Measurements from ENCODE around the gene THTPA.

Gene THTPA

DNA sequence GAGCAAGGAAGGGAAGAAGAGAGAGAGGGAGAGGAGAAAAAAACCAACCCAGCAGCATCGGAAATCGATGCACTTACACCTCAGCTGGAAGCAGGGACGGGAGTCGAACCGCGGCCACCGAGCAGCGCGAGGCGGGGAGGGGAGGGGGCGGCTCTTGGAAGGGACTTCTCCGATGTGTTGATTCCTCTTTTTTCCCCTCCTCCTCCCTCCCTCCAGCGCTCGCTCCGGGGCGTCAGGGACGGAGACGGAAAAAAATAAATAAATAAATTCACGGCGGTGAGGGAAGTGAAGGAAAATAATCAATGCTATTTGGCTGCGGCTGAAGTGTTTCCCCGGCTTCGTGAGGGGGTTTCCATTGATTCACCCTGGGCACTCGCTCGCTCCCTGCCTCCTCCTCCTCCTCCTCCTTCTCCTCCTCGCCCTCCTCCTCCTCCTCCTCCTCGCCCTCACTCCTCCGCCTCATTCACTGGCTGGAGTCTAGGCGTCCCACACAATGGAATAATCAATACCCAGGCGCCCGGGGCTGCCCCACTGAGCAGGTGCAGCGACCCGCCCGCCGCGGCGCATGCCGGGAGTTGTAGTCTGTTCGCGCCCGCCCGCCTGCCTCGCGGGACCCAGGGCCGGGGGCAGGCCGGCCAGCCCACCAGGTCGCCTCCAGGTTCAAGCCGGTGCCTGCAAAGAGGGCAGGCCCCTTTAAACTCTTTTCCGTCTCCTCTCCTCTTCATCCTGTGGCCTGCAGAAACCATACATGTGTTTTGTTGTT lies 4.6 kb upstream of the THTPA start, which contains the start of gene ZFHX2:
ZFHX2 (minus strand) TSS at position 500 of the 763 bp plus-strand sequence. CDS start 16,440 bp downstream, outside the sequence.
- FAIRE-seq = no peak

DNA sequence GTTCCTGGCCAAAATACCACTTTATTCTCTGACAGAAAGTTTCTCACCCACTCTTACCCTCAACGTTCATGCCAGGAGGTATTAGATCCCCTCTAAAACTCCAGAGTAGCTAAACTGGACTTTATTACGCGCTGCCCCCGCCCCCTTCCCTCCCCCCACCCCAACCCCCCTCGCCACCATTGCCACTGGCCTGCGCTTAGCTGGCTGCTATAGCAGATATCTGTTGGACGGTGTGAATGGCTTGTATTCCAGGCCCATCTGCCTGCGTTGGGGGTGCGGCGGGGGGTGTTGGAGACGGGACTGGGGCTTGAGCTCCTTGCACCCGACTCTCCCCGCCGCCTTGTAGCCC lies 564 bp upstream of the THTPA start:
- FAIRE-seq = no peak

DNA sequence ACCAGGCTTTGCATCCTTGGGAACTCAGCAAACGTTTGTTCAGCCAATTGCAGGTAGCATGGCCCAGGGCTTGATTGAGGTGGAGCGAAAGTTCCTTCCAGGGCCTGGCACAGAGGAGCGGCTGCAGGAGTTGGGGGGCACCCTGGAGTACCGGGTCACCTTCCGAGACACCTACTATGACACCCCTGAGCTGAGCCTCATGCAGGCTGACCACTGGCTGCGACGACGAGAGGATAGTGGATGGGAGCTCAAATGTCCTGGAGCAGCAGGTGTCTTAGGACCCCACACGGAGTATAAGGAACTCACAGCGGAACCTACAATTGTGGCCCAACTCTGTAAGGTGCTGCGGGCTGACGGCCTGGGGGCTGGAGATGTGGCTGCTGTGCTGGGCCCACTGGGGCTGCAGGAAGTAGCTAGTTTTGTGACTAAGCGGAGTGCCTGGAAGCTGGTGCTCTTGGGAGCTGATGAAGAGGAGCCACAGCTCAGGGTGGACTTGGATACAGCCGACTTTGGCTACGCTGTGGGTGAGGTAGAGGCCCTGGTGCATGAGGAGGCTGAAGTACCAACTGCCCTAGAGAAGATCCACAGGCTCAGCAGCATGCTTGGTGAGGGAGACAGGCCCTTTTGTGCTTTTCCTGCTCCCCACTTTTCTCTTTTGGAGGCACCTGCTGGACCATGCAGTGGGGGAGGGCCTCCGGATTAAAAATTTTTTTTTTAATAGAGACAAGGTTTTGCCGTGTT lies 799 bp downstream of the THTPA start:
- no peak for FAIRE-seq

DNA sequence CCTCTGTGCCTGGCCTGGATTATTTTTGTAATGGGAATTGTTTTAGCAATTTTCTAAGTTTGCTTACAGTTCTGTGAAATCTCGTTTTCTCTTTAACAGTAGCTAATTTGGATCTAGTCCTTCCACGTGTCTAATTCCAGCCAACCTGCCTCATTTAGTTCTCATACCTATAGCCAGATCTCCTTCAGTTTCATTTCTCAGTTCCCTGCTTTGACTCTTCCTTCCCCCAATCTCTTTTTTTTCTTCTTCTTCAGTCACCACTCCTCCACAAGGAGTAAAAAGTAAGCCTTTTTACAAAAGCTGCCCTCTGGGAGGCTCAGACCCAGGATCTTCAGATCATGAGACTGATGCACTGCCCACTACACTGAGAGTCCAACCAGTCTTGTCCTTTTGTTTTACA lies 1.4 kb downstream of the THTPA start:
- FAIRE-seq = no peak

DNA sequence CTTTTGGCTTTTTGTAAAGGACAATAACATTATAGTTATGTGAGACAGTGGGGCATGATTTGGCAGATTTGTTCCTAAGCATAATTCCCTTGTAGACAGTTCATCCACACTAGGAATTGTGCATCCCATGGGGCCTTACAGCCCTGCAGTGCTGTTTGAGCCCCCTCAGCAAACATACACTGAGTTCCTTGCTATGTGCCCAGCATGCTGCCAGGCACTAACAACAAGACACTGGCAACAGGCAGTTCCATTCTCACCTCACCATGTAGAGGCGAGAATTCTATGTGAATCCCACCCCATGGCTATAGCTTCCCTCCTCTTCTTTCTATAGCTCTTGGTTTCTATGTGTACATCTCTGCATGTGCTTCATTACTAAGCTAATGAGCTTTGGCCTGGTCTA lies 1.9 kb downstream of the THTPA start:
- FAIRE-seq = no peak

DNA sequence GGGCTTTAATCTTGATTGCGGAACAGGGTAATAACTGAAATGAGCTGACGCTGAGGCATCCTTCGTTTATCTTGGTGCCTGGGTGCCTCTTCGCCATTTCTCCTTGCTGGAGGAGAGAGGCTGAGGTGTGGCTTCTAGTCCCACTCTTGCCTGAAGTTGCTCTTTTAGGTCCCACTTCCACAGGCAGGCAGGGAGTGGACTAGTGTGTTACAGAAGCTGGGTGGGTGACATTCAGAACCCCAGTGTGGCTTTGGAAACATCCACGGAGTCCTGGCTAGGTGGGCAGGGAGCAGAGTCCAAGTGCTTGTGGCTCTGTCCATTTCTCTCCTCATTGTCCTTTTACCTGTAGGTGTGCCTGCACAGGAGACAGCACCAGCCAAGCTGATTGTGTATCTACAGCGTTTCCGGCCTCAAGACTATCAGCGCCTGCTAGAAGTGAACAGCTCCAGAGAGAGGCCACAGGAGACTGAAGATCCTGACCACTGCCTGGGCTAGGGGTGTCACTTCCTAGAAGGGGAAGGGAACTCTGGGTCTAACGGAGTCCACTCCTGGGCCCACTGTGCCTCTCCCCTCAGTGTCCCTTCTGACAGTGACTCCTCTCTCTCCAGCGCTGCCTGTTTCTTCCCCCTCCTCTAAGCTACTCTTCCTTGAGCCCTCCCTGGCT lies 2.4 kb downstream of the THTPA start:
- no peak for FAIRE-seq

DNA sequence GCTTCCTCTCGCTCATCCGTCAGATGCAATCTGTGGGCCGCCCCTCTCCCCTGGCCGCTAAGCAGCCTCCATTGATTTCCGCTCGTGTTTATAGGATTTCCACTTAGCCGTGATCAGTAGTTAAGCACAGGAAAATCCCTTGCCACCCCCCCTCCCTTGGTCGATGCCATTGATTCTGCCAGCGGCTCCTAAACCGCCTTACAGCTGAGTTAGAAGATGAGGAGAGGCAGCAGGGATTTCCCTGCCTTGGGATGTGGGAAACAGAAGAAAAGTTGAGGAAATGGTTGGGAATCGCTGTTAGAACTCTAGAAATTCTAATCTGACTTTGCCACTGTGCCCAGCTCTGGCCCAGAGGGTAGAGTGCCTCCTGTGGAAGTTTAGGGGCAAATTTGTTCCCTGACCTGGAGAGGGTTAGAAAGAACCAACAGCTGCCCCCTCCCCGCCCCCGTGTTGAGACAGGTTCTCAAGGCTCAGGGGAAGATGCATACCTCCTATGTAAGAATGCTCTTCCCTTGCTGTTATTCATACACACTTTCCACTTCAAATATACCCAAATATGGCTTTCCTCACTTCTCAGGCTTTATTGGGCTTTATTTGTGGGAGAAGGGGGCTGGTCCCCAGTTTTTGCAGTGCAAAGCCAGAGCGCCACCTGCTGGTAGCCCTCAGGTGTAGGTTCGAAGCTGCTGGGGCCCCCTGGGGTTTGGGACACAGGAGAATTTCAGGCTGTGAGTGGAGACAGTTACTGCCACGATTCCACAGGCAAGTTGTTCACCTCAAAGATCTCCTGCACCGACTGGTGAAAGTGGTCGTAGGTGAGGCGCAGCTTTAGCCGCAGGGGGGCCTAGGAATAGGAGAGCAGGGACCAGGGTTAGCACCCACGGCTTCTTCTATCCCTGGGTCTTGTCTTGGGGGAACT lies 3.2 kb downstream of the THTPA start:
- no peak for FAIRE-seq

DNA sequence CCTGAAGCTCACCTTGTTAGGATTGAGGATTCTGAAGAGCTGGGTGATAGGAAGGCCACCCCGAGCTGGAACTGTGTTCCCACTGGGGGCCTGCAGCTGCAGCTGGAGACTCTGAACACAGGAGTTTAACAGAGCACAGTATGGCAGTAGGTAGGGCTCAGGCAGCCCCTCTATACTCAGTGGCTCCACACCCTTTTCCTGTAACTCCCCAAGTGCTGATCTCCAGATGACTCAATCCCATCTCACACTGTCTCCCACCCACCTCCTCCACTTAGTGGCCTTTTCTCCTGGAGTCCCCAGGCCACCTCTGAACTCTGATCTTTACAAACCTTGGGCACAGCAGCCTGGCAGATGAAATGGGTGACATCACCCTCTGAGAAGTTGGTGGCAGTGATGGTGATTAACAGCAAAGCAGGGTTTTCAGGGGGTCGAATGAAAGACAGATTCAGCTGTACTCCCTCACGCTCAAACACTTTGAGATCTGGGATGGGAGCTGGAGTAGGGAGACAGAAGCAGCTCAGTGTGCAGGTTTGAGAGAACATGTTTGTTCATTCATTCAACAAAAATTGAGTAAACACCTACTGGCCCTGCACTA lies 4.0 kb downstream of the THTPA start:
- no peak for FAIRE-seq

DNA sequence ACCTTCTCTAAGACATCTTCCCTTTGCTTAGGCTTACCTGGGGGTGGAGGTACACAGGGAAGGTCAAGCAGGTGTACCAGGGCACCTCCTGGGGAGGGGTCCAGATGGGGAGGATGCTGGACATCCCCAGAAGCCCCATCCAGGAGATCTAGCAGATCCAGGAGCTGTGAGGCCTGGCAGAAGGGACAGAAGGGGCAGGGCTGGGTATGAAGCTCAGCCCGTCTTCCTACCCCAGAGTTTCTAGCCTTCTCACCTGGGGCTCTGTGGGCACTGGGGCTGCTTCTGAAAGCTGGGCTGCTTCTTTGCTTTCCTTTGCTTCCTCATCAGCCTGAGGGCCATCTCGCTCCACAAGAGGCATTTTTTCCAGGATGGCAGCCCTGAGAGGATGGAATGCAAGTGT lies 5.2 kb downstream of the THTPA start:
- FAIRE-seq = no peak

DNA sequence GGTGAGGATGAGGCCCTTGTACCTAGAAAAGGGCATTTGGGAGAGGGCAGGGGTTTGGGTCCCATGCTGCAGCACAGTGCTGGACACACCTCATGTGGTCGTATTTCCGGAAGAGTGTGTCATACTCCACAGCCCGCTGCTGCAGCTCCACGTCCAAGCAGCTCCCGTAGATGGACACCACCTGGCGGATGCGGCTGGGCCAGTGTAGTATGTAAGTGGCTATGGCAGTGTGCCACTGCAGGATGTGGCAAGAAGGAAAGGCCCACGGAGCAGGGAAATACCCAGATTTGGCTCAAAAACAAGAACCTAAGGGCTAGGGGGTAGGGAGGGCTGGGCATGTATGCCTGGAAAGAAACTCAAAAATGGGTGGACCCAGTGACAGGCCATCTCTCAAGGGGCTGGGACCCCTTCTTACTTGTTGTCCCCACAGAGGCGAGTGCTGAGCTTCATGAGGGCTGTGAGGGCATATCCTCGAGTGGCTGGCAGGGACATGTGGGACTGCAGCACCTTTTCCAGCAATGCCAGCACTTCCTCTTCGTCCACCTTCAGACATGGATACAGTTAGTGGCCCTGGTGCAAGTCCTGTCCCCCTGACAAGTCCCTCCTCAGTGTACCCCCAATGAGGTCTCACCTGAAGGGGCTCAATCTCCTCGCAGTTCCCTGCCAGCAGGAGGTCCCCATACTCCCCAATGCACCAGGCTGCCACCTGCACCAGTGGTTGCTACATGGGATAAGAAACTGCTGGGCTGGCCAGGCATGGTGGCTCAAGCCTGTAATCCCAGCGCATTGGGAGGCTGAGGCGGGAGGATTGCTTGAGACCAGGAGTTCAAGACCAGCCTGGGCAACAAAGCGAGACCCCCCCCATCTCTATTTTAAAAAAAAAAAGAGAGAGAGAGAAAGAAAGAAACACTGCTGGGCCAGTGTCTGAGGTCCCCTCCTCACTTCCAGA lies 6.1 kb downstream of the THTPA start:
- no peak for FAIRE-seq

DNA sequence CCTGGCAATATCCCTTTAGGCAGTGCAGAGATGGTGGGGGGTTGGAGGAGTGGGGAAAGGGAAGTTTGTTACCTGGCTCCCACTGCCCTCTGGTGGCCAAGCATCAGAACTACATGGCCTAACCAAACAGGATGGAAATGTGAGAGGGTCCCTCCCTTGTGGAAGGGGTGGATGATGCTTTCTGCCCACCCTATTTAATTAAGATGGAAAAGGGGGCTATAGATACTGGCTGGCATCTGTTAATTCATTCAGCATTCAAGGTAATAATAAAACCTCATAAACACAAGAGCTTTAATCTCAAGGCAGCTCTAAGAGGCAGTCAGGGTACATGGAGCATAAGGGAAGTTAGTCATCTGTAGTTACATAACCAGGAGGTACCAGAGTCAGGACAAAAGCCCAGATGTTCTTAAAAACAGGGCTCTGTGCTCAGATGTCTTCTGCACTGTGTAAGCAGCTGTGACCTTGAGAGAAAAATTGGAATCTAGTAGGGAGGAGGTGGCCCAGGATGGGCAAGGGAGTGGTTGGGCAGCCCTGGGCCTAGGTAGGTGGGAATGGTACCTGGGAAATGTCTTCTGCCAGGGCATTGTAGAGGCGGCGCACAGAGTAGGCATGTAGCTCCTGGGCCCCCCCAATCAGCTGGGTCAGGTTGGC lies 6.9 kb downstream of the THTPA start:
- FAIRE-seq = no peak

DNA sequence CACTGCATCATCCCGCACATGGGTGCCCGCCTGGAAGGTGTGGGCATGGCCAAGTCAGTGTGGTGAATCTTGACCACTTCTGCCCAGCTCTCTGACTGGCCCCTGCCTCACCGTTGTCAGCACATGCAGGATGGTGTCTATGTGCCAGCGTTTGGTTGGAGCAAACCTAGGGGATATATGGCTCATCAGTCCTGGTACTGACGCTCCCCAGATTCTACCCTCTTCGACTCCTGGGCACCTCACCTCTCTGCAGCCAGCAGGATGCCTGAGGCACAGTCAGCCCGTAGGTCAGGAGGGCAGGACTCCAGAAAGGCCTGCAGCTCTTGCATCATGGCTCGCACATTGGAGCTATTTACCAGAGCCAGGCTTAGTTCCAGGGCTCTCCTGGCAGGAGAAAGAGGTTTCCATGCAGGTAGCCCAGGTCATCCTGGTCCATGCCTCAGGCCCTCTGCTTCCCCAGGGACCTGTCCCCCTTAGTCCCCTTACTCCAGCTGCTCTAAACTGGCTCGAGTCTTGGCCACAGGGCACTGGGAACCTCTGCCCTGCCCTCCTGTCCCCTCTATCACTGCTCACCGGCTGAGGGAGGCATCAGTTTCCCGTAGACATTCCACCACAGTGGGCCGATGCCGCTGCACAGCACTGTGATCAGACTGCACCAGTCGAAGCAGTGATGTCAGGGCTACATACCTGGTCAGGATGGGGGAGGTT lies 7.6 kb downstream of the THTPA start:
- FAIRE-seq = no peak

DNA sequence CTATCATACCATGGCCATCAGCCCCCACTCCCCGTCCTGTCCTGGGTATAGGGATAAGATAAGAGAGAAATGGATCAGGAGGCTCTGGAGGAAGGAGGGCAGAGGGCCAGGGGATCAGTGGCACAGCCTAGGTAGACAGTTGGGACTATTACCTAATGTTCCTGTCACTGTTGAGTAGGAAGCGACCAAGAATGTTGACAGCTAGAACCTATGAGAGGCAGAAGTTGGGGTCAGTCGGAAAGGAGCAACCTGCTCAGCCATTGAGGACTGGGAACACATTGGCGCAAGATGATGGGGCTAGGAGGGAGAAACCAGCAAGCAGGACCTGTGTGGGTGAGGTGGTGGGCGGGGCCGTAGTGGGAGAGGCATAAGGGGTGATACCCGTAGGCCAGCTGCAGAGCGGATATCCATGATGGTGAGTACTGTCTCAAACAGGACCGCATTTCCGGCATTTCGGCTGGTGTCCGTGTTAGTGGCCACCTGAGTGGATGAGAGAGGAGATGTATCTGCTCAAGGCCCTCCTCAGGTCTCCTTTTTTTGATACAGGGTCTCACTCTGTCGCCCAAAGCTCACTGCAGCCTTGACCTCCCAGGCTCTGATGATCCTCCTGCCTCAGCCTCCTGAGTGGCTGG lies 8.2 kb downstream of the THTPA start:
- no peak for FAIRE-seq

DNA sequence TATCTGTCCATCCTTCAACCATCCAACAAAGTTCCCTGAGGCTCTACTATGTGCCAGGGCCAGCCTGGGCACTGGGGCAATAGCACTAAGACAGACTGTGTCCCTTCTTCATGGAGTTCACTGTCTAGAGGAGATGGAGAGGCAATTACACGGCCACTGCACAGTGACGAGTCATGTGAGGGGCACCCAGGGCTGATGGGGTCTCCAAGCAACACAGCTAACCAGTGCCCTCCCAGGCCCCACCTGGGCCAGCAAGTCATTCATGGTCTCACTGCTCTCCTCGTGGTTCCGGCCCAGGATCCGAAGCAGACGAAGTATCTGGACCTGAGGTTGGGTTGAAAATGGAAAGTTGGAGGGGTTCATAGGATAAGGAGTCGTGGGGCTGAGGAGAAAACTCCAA lies 8.8 kb downstream of the THTPA start:
- no peak for FAIRE-seq

DNA sequence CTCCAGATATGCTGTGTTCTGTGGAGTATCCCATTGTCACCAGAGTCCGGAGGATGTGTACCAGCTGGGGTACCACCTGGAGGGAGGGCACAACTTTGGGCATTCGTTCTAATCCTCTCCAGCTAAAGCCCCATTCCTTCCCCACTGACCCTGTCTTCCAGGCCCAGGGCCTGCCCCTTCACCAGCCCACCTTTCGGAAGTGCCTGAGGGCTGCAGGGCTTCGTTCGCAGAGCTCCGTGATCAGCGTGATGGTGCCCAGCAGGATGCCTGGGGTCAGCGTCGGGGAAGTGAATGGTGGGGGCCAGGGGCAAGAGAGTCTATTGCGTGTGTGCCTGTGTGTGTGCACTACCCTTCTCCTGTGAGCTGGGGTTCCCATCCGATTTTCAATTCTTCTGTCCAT lies 9.6 kb downstream of the THTPA start:
- no peak for FAIRE-seq

DNA sequence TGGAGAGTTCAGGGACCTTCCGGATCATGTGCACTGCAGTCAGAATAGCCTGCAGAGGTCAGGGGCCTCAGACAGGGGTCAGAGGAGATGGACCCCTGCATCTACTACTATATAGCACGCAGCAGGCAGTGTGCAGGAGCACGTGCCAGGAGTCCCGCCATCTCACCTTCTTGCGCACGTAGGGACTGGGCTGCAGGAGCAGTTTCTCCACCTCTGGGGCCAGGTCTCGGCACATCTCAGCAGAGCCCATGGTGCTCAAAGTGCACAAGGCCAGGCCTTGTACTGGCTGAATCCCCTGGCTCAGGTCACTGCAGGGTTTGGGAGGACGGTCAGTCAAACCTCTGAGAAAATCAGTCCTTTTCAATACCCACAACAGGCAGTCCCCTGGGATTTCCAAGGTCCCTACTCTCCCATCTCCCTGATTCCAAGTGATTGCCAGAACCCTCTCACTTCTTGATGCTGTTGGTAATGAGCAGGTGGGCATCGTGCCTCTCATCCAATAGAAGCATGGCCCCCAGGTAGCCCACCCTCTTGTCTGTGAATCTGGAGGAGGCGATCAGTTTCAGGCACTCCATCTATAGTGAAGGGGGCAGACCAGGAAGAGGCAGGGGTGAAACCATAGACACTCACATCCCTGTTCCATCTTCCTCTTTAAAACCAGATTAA lies 10.2 kb downstream of the THTPA start:
- no peak for FAIRE-seq

DNA sequence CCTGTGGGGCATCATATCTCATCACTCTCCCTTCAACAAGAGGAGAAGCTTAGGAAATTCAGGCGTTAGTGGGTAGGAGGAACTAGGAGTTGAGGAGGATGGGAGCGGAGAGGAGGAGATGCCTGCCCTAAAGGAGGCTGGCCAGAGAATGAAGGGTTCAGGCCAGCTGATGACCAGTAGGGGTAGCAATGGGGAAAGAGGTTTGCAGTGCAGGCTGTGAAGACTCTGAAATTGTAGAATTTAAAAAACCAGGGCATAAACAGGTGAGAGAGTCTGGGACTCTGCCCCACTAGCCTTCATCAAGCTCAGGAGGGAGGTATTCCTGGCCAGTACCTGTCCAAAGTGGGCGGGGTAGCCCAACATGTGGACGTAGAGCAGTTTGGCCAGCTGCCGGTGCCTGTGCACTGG lies 10.7 kb downstream of the THTPA start:
- FAIRE-seq = no peak

DNA sequence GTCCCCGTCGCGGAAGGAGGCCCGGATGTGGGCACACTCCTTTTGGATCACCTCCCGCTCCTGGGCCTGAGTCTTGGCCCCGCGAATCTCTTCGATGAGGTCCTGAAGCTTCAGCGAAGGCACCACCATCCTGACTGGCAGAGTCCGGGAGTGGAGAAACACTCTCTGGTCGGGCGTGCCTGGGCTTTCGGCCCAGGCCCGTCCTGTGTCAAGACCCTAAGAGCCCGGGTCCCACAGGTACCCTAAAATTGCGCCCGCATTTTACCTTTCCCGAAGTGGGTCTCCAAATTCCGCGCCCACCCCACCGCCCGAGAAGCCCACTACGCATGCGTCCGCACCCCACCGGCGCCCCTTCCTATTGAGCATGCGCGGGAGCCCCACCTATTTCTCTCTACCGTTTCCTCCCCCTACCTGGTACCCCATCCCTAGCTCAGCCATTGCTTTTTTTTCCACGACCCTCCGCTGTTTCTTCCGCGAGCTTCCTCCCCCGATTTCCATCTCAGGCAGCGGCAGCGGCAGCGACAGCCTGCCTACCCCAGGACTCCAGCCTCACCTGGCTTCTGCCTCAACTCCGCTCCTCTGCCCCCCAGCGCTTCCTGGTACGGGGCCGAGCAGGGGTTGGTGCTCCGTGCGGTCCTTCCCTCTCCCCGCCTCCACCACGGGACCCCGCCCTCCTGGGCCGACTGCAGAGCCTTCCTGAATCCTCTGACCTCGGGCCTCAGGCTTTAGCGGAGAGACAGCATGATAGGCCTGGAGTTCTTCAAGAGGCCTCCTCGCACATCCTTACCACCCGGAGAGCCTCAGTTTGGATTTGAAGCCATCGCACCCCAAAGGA lies 11.3 kb downstream of the THTPA start, which contains the start of gene AP1G2:
AP1G2 (minus strand) TSS at position 606 of the 835 bp plus-strand sequence; CDS start at position 129, 477 bp downstream.
- peak; percentile 66 for FAIRE-seq
